Endothelial cell of umbilical vein (primary cell): ENCODE results near the gene MAP4K1. TPM values are rescaled to one million over a fixed set of nuclear protein-coding genes. Genes with fewer than 3 reads are reported as not detected.

Experiments
- BruUV-seq: library from RNA; stranded (reverse); fragments of 400-500 nt; replicated peaks from 2 replicates; lab custom pipeline; 2021; lab: Mats Ljungman, UMichigan
- CTCF ChIA-PET: fragments of 300-600, 350-600 bp; sonication (Branson Sonifier 250); formaldehyde crosslinking; loops from one replicate; lab custom pipeline; 2021; ENCODE audit warnings: antibody characterized with exemption, inconsistent platforms; lab: Charles Lee
- POLR2A ChIA-PET: fragments of 300-600, 350-600 bp; sonication (Branson Sonifier 250); formaldehyde crosslinking; loops from one replicate; lab custom pipeline; 2021; ENCODE audit warnings: antibody characterized with exemption, inconsistent platforms; lab: Charles Lee
- DNase-seq: peaks from one replicate; pipeline ENCODE4 v3.0.0-alpha.2; 2011; ENCODE audit warnings: low read depth, low spot score
- FAIRE-seq: peaks from 2 replicates; lab custom pipeline; 2011; peaks lifted over from hg19 to GRCh38; lab: Jason Lieb, UNC
- H2AFZ ChIP-seq: 2 replicates; pipeline ENCODE4 v1.6.0; 2012; ENCODE audit warnings: low read depth, low read length, control low read depth, inconsistent platforms
- H3K27ac ChIP-seq: 2 replicates; pipeline ENCODE4 v1.5.1; 2011; ENCODE audit warnings: low read depth, mild to moderate bottlenecking, control low read depth, low read length, moderate library complexity; ENCODE audit not compliant: insufficient read depth
- H3K27me3 ChIP-seq, 2 experiments: 2 replicates each; pipeline versions ENCODE4 v1.6.0 to v1.6.1; 2011; ENCODE audit warnings: low read length in 2 of 2, mixed read lengths in 1 of 2; ENCODE audit not compliant: control insufficient read depth in 2 of 2, insufficient read depth in 2 of 2
- H3K36me3 ChIP-seq, 2 experiments: 2 replicates in 1 of 2; 3 replicates in 1 of 2; pipeline ENCODE4 v1.5.1; 2011; ENCODE audit warnings: low read length in 2 of 2, mild to moderate bottlenecking in 1 of 2, moderate library complexity in 1 of 2; ENCODE audit not compliant: control insufficient read depth in 2 of 2, insufficient read depth in 2 of 2; ENCODE audit errors: extremely low read depth in 1 of 2
- H3K4me1 ChIP-seq: 3 replicates; pipeline ENCODE4 v1.5.1; 2011; ENCODE audit warnings: mild to moderate bottlenecking, low read length; ENCODE audit not compliant: control insufficient read depth, insufficient read depth; ENCODE audit errors: extremely low read depth
- H3K4me2 ChIP-seq: 2 replicates; pipeline ENCODE4 v1.6.1; 2011; ENCODE audit warnings: low read length, control low read depth, mixed read lengths; ENCODE audit not compliant: insufficient read depth
- H3K4me3 ChIP-seq, 3 experiments: fragments of 200-600 bp in 1 of 3; sonication (generic), shearing (Covaris generic) in 1 of 3; replicated peaks in 1 of 3; 2 replicates each; pipeline ENCODE4 v1.5.1; 2011 to 2016; ENCODE audit warnings: control low read depth in 3 of 3, low read length in 3 of 3, mild to moderate bottlenecking in 2 of 3, inconsistent platforms in 1 of 3, low read depth in 1 of 3, moderate library complexity in 1 of 3; ENCODE audit not compliant: insufficient read depth in 1 of 3
- H3K79me2 ChIP-seq: 2 replicates; pipeline ENCODE4 v1.6.0; 2012; ENCODE audit warnings: low read length, inconsistent platforms; ENCODE audit not compliant: control insufficient read depth, insufficient read depth
- H3K9ac ChIP-seq: replicated peaks from 2 replicates; pipeline ENCODE3; 2011; ENCODE audit warnings: low read length, control low read depth; ENCODE audit not compliant: insufficient read depth; ENCODE audit errors: extremely low read depth
- H3K9me1 ChIP-seq: replicated peaks from 3 replicates; pipeline ENCODE4 v1.6.0; 2011; ENCODE audit warnings: mild to moderate bottlenecking, low read length; ENCODE audit not compliant: control insufficient read depth, insufficient read depth; ENCODE audit errors: extremely low read depth
- H3K9me3 ChIP-seq: replicated peaks from 2 replicates; pipeline ENCODE4 v1.5.1; 2012; ENCODE audit warnings: low read length, inconsistent platforms; ENCODE audit not compliant: control insufficient read depth, insufficient read depth
- H4K20me1 ChIP-seq: replicated peaks from 2 replicates; pipeline ENCODE3; 2011; ENCODE audit warnings: mild to moderate bottlenecking, low read length; ENCODE audit not compliant: control insufficient read depth, insufficient read depth; ENCODE audit errors: extremely low read depth
- CTCF ChIP-seq, 2 donors: IDR thresholded peaks; 1 replicate in 1 of 2; 2 replicates in 1 of 2; pipeline ENCODE4 v1.5.1; 2011; ENCODE audit warnings: low read length in 2 of 2, mild to moderate bottlenecking in 2 of 2, moderate library complexity in 2 of 2, control low read depth in 1 of 2, inconsistent platforms in 1 of 2, low read depth in 1 of 2; ENCODE audit not compliant: insufficient read depth in 1 of 2; ENCODE audit errors: extremely low read depth in 1 of 2
- EZH2 ChIP-seq: IDR thresholded peaks from 2 replicates; pipeline ENCODE4 v1.6.1; 2012; ENCODE audit warnings: borderline replicate concordance, low read depth, mild to moderate bottlenecking, moderate library complexity, low read length, inconsistent platforms; ENCODE audit not compliant: severe bottlenecking
- GATA2 ChIP-seq: IDR thresholded peaks from 2 replicates; pipeline ENCODE4 v1.7.0; 2011; ENCODE audit warnings: low read depth, mild to moderate bottlenecking, moderate library complexity, mixed read lengths, low read length; ENCODE audit not compliant: insufficient read length, insufficient read depth
- JUN ChIP-seq: IDR thresholded peaks from 2 replicates; pipeline ENCODE4 v1.6.1; 2011; ENCODE audit warnings: borderline replicate concordance, low read depth; ENCODE audit not compliant: insufficient read length, insufficient read depth
- MAX ChIP-seq: IDR thresholded peaks from 2 replicates; pipeline ENCODE4 v1.6.1; 2011; ENCODE audit not compliant: insufficient read depth, insufficient read length
- MYC ChIP-seq: IDR thresholded peaks from one replicate; pipeline ENCODE4 v1.6.1; 2011; ENCODE audit warnings: mild to moderate bottlenecking, low read depth, low read length
- POLR2AphosphoS5 ChIP-seq: IDR thresholded peaks from 2 replicates; pipeline ENCODE4 v1.6.1; 2012; ENCODE audit warnings: low read depth, mild to moderate bottlenecking, control low read depth, low read length, moderate library complexity; ENCODE audit not compliant: insufficient read depth
- dilution Hi-C: fragments of 300-500 bp; cut with MboI; formaldehyde crosslinking; loops from one replicate; pipeline ENCODE4 v1.15.0; 2019; ENCODE audit warnings: low sequenced_read_pairs; ENCODE audit not compliant: extremely low pct_ligation_motif_present
- intact Hi-C: fragments of 100-400 bp; cut with micrococcal nuclease; formaldehyde crosslinking; loops from one replicate; pipeline ENCODE4 v1.10.0; 2022
- polyA plus RNA-seq, 4 experiments: library from polyadenylated mRNA; depleted of rRNA in 3 of 4; stranded (reverse) in 3 of 4; unstranded in 1 of 4; fragments of >200 nt; gene quantifications; 2 replicates each; pipeline versions ENCODE4 v1.2.1 to v1.2.3, GENCODE V29; 2011 to 2012; ENCODE audit warnings: missing spikeins in 1 of 4
- total RNA-seq: library from RNA; stranded (reverse); gene quantifications from 2 replicates; pipeline ENCODE4 v1.2.3, GENCODE V29; 2021

MAP4K1 gene
- total and polyA plus RNA-seq, 2 donors (not counting 3 experiments of a cell fraction or from before 2014, with no cell fraction given) = 0.12 to 1.6 TPM

GRCh38 chr19:38562096-38562495 lies 55.7 kb downstream of the MAP4K1 start:
- Histone ChIP-seq H3K4me2 (no peak overlapping the region), H4K20me1 (no peaks in the 10 kb centered on the region), H3K9me3 (no peaks in the 10 kb centered on the region), H3K4me3 (no peak overlapping the region), H3K36me3 (no peaks in the 10 kb centered on the region), H3K27ac (no peak overlapping the region), H2AFZ (no peak overlapping the region), H3K79me2 (no peaks in the 10 kb centered on the region), H3K4me1 (no peaks in the 10 kb centered on the region), H3K9ac (no peak overlapping the region), H3K9me1 (no peaks in the 10 kb centered on the region), H3K27me3 (peaks cover 2 to 6% of the 10 kb centered on the region in 2 experiments)
- ChIA-PET POLR2A (no interaction called here), CTCF (no interaction called here)
- DNase-seq (no peak), FAIRE-seq (no peak)
- BruUV-seq = no TSS peak
- dilution Hi-C loops = no loop called here
- TF ChIP-seq POLR2AphosphoS5 (no peak), CTCF (IDR thresholded peaks at IDR 0.05; ENCODE audit: extremely low read depth in 1 of 2, insufficient read depth in 1 of 2, low read depth in 1 of 2, low read length in 2 of 2) (no peak)
- intact Hi-C loops = no loop called here

GRCh38 chr19:38561658-38562057 lies 56.1 kb downstream of the MAP4K1 start:
- FAIRE-seq (no peak), DNase-seq (no peak)
- Histone ChIP-seq H3K79me2 (no peaks in the 10 kb centered on the region), H3K9me1 (no peaks in the 10 kb centered on the region), H2AFZ (no peak overlapping the region), H3K4me3 (no peak overlapping the region), H3K4me2 (no peak overlapping the region), H3K4me1 (no peaks in the 10 kb centered on the region), H3K36me3 (no peaks in the 10 kb centered on the region), H3K9ac (no peak overlapping the region), H4K20me1 (no peaks in the 10 kb centered on the region), H3K27ac (no peak overlapping the region), H3K9me3 (no peaks in the 10 kb centered on the region), H3K27me3 (peaks cover 2 to 6% of the 10 kb centered on the region in 2 experiments)
- intact Hi-C loops = no loop called here
- no TSS peak for BruUV-seq
- TF ChIP-seq MYC (no peak), EZH2 (no peak), CTCF (IDR thresholded peaks at IDR 0.05; ENCODE audit: extremely low read depth in 1 of 2, insufficient read depth in 1 of 2, low read depth in 1 of 2, low read length in 2 of 2) (no peak), MAX (no peak), GATA2 (no peak), JUN (no peak)
- dilution Hi-C loops = no loop called here
- ChIA-PET POLR2A (no interaction called here), CTCF (no interaction called here)
